ENCODE data around the gene ECM1.

Gene ECM1

DNA sequence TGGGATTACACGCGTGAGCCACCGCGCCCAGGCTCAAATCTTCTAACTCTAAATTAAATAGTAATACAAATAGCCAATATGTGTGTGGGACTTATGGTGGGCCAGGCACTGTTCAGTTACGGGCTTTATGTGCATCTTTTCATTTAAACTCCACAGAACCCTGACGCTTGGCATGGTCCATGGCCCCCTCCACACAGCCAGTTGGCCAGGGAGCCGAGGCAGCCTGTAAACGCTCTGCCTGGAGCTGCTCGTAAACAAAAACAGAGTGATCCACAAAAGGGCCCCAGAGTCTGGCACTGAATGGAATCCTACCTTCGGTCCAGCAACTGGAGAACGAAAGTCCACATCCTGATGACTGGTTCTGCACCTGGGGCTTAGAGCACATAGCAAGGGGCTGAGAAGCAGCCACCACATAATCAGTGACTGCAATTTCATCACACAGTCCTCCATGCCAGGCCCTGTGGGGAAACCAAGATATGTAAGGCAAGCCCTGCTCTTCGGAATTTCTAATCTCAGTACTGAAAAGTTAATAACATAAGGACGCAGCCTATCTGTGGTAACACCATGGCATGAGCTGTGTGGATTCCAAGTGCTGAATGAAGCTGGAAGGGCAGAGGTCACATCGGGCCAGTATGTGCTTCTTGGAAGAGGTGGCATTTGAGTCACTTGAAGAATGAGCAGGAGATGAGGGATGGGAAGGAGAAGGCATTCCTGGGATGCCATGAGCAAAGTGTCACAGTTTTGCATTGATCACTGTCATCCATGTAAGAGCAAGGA, 27.8 kb downstream of the ECM1 start:
- DNase-seq (ENCODE audit: insufficient read length, low spot score) (no peak), FAIRE-seq (no peak)
- TF ChIP-seq SPI1 (IDR thresholded peaks at IDR 0.05; ENCODE audit: low read depth, low read length): no peak
- no peak for TF ChIP-seq POLR2A (IDR thresholded peaks at IDR 0.05; ENCODE audit: low read depth, low read length)
- no peak for TF ChIP-seq PAX5 (IDR thresholded peaks at IDR 0.05; ENCODE audit: insufficient read depth, low read length, severe bottlenecking)
- TF ChIP-seq POU2F2 (IDR thresholded peaks at IDR 0.05; ENCODE audit: low read depth, low read length): no peak

GRCh38 chr1:150536836-150537731, 29.2 kb downstream of the ECM1 start:
- FAIRE-seq (no peak), DNase-seq (ENCODE audit: insufficient read length, low spot score) (no peak)
- TF ChIP-seq POLR2A (IDR thresholded peaks at IDR 0.05; ENCODE audit: low read depth, low read length): no peak
- no peak for TF ChIP-seq PAX5 (IDR thresholded peaks at IDR 0.05; ENCODE audit: insufficient read depth, low read length, severe bottlenecking)
- TF ChIP-seq POLR2AphosphoS5 (IDR thresholded peaks at IDR 0.05; ENCODE audit: low read depth, low read length): no peak
- no peak for TF ChIP-seq SPI1 (IDR thresholded peaks at IDR 0.05; ENCODE audit: low read depth, low read length)
- no peak for TF ChIP-seq POU2F2 (IDR thresholded peaks at IDR 0.05; ENCODE audit: low read depth, low read length)
- no peak for TF ChIP-seq TAF1 (IDR thresholded peaks at IDR 0.05; ENCODE audit: low read depth, low read length)

- FAIRE-seq: no peak
- TF ChIP-seq POLR2AphosphoS5 (IDR thresholded peaks at IDR 0.05; ENCODE audit: low read depth, low read length) (no peak), SPI1 (IDR thresholded peaks at IDR 0.05; ENCODE audit: low read depth, low read length) (no peak), POLR2A (IDR thresholded peaks at IDR 0.05; ENCODE audit: low read depth, low read length) (no peak), PAX5 (IDR thresholded peaks at IDR 0.05; ENCODE audit: insufficient read depth, low read length, severe bottlenecking) (no peak), POU2F2 (IDR thresholded peaks at IDR 0.05; ENCODE audit: low read depth, low read length) (no peak), TAF1 (IDR thresholded peaks at IDR 0.05; ENCODE audit: low read depth, low read length) (no peak)
- no peak for DNase-seq (ENCODE audit: insufficient read length, low spot score)
Measured at GRCh38 chr1:150537732-150538684, 30.1 kb downstream of the ECM1 start.

DNA sequence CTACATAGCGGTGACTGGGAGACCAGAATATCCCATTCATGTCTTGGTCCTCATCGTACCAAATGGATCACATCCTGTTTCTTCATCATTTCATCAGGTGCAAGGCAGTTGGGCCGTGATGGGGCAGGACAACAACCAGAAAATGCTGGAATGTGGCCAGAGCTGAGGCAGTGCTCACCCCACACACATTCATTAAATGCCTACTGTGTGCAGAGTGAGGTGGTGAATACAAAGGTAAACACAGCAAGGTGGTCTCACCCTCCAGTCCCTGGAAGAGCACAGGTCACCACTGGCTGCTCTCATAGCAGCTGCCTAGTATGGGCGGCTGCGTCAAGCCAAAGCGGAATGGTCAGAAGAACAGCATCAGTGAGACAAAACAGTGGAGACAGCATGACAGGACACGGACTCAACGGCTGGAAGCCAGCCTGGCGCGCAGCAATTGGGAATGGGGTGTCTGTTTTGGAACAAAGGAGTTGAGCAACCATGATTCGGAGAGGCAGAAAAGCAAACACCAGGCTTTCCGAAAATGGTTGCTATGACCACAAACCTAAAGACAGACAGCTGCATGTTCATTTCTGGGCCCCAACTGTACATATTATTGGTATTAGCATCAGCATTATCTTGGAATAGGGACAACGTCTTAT, 35.7 kb downstream of the ECM1 start:
- DNase-seq (ENCODE audit: insufficient read length, low spot score): no peak
- no peak for TF ChIP-seq SPI1 (IDR thresholded peaks at IDR 0.05; ENCODE audit: low read depth, low read length)
- TF ChIP-seq PAX5 (IDR thresholded peaks at IDR 0.05; ENCODE audit: insufficient read depth, low read length, severe bottlenecking): no peak
- TF ChIP-seq TAF1 (IDR thresholded peaks at IDR 0.05; ENCODE audit: low read depth, low read length): no peak
- TF ChIP-seq POU2F2 (IDR thresholded peaks at IDR 0.05; ENCODE audit: low read depth, low read length): no peak
- no peak for TF ChIP-seq POLR2A (IDR thresholded peaks at IDR 0.05; ENCODE audit: low read depth, low read length)
- no peak for TF ChIP-seq POLR2AphosphoS5 (IDR thresholded peaks at IDR 0.05; ENCODE audit: low read depth, low read length)
- no peak for FAIRE-seq

DNA sequence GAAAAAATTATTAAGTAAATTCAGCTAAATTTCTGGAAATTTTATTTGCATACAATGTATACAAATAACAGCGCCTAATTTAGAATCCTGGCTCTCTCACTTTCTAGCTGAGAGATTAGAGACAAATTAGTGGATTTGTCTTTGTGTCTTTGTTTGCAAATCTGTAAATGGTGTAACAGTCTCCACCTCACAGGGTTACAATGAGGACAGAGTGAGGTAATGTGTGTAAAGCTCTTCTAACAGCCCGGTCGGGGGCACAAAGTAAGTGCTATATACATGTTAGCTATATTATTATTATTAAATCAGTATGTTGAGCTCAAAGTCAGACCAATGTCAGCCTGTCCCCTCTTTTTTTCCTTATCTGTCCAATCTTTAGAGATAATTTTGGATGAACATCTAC, 36.3 kb downstream of the ECM1 start:
- TF ChIP-seq SPI1 (IDR thresholded peaks at IDR 0.05; ENCODE audit: low read depth, low read length) (no peak), PAX5 (IDR thresholded peaks at IDR 0.05; ENCODE audit: insufficient read depth, low read length, severe bottlenecking) (no peak), TAF1 (IDR thresholded peaks at IDR 0.05; ENCODE audit: low read depth, low read length) (no peak), POLR2AphosphoS5 (IDR thresholded peaks at IDR 0.05; ENCODE audit: low read depth, low read length) (no peak), POU2F2 (IDR thresholded peaks at IDR 0.05; ENCODE audit: low read depth, low read length) (no peak), POLR2A (IDR thresholded peaks at IDR 0.05; ENCODE audit: low read depth, low read length) (no peak)
- FAIRE-seq: no peak
- DNase-seq (ENCODE audit: insufficient read length, low spot score): no peak

DNA sequence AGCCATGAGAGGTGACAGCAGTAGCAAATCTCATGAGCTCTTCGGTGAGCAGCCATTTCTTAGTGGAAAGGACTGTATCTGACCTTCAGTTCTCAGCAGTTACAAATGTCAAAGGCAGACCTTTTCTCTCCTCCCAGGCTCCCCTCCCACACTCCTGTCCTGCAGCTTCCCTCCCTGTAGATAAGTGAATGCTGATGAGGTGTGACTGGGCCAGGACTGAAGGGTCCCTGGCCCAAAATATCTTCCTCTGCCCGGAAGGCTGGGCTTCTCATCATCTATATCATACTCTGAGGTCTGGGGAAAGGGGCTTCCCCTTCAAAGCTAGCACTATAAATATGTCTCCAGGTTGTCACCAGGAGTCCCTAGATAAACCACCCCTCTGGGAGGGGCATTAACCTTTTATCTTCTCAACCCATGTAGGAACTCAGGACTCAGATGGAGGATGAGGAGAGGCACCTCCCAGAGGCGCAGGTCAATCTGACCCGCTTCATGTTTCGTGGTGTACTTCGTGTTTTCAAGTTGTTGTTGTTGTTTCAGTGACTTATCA, 37.6 kb downstream of the ECM1 start:
- no peak for DNase-seq (ENCODE audit: insufficient read length, low spot score)

GRCh38 chr1:150546294-150546937, 38.5 kb downstream of the ECM1 start:
- DNase-seq (ENCODE audit: insufficient read length, low spot score): no peak
- no peak for FAIRE-seq
- no peak for TF ChIP-seq TAF1 (IDR thresholded peaks at IDR 0.05; ENCODE audit: low read depth, low read length)

More for the DNA sequence above, 37.6 kb downstream of the ECM1 start:
- FAIRE-seq: no peak
- TF ChIP-seq SPI1 (IDR thresholded peaks at IDR 0.05; ENCODE audit: low read depth, low read length) (no peak), POLR2A (IDR thresholded peaks at IDR 0.05; ENCODE audit: low read depth, low read length) (no peak), POU2F2 (IDR thresholded peaks at IDR 0.05; ENCODE audit: low read depth, low read length) (no peak), POLR2AphosphoS5 (IDR thresholded peaks at IDR 0.05; ENCODE audit: low read depth, low read length) (no peak), TAF1 (IDR thresholded peaks at IDR 0.05; ENCODE audit: low read depth, low read length) (no peak), PAX5 (IDR thresholded peaks at IDR 0.05; ENCODE audit: insufficient read depth, low read length, severe bottlenecking) (no peak)

DNA sequence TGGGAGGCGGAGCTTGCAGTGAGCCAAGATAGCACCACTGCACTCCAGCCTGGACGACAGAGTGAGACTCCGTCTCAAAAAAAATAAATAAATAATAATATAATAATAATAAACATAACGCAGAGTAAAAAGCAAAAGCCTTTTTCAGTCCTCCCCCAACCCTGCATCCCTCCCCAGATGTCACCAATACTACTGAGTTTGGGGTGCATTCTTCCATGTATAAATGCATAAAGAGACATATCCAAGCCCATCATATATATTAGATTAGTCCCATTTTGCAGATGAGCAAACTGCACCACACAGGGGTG, 40.4 kb downstream of the ECM1 start:
- no peak for TF ChIP-seq POU2F2 (IDR thresholded peaks at IDR 0.05; ENCODE audit: low read depth, low read length)
- no peak for TF ChIP-seq POLR2A (IDR thresholded peaks at IDR 0.05; ENCODE audit: low read depth, low read length)
- TF ChIP-seq SPI1 (IDR thresholded peaks at IDR 0.05; ENCODE audit: low read depth, low read length): no peak
- TF ChIP-seq PAX5 (IDR thresholded peaks at IDR 0.05; ENCODE audit: insufficient read depth, low read length, severe bottlenecking): no peak
- TF ChIP-seq TAF1 (IDR thresholded peaks at IDR 0.05; ENCODE audit: low read depth, low read length): no peak
- no peak for TF ChIP-seq POLR2AphosphoS5 (IDR thresholded peaks at IDR 0.05; ENCODE audit: low read depth, low read length)
- FAIRE-seq (no peak), DNase-seq (ENCODE audit: insufficient read length, low spot score) (no peak)

All from GM12891 (cell line).